Neural cell (in vitro differentiated cells): ENCODE results near the gene RAB40B. TPM values are rescaled to one million over a fixed set of nuclear protein-coding genes. Genes with fewer than 3 reads are reported as not detected.

Experiments used
- H2AFZ ChIP-seq: fragments of 200-600, 300-800 bp; sonication (generic), shearing (Covaris generic); 2 replicates; pipeline ENCODE4 v1.6.0; 2014; ENCODE audit warnings: low read depth, mild to moderate bottlenecking, antibody characterized with exemption, low read length, moderate library complexity
- H3F3A ChIP-seq: fragments of 200-600 bp; shearing (Covaris generic); 2 replicates; pipeline ENCODE4 v1.6.1; 2016; ENCODE audit warnings: mild to moderate bottlenecking, moderate library complexity, mixed read lengths, antibody characterized with exemption, low read length; ENCODE audit not compliant: insufficient read depth, poor library complexity, severe bottlenecking
- H3K27ac ChIP-seq: fragments of 200-600, 300-800 bp; sonication (generic), shearing (Covaris generic); 2 replicates; pipeline ENCODE4 v1.5.1; 2014; ENCODE audit warnings: mild to moderate bottlenecking, low read length, moderate library complexity
- H3K27me3 ChIP-seq: fragments of 300-800, 200-600 bp; sonication (generic), shearing (Covaris generic); 2 replicates; pipeline ENCODE4 v1.6.0; 2014; ENCODE audit warnings: mild to moderate bottlenecking, low read depth, low read length, moderate library complexity; ENCODE audit not compliant: insufficient read depth
- H3K36me3 ChIP-seq: fragments of 300-800, 200-600 bp; sonication (generic), shearing (Covaris generic); 2 replicates; pipeline ENCODE4 v1.5.1; 2014; ENCODE audit warnings: mild to moderate bottlenecking, antibody characterized with exemption, low read length, moderate library complexity; ENCODE audit not compliant: insufficient read depth
- H3K4me2 ChIP-seq: fragments of 300-800, 200-600 bp; sonication (generic), shearing (Covaris generic); 2 replicates; pipeline ENCODE4 v1.6.0; 2014; ENCODE audit warnings: mild to moderate bottlenecking, low read length
- H3K4me3 ChIP-seq: fragments of 300-800, 200-600 bp; sonication (generic), shearing (Covaris generic); 2 replicates; pipeline ENCODE4 v1.5.1; 2014; ENCODE audit warnings: mild to moderate bottlenecking, low read length, moderate library complexity
- H3K79me2 ChIP-seq: fragments of 200-600 bp; shearing (Covaris generic); replicated peaks from 2 replicates; pipeline ENCODE4 v1.6.0; 2014; ENCODE audit warnings: mild to moderate bottlenecking, low read length, moderate library complexity; ENCODE audit not compliant: insufficient read depth
- H3K9ac ChIP-seq: fragments of 300-800, 200-600 bp; sonication (generic), shearing (Covaris generic); 2 replicates; pipeline ENCODE4 v1.6.1; 2016; ENCODE audit warnings: mild to moderate bottlenecking, low read length, mixed read lengths
- H3K9me2 ChIP-seq: fragments of 200-600 bp; shearing (Covaris generic); 2 replicates; pipeline ENCODE4 v1.6.1; 2016; ENCODE audit warnings: mild to moderate bottlenecking, low read length, mixed read lengths; ENCODE audit not compliant: insufficient read depth
- H3K9me3 ChIP-seq: fragments of 200-600, 300-800 bp; sonication (generic), shearing (Covaris generic); 2 replicates; pipeline ENCODE4 v1.6.1; 2016; ENCODE audit warnings: mild to moderate bottlenecking, mixed run types, low read length, moderate library complexity, mixed read lengths
- H4K20me1 ChIP-seq: fragments of 200-600 bp; shearing (Covaris generic); 2 replicates; pipeline ENCODE4 v1.6.1; 2016; ENCODE audit warnings: mild to moderate bottlenecking, mixed run types; ENCODE audit not compliant: insufficient read depth
- CTCF ChIP-seq: fragments of 450-650 bp; IDR thresholded peaks from 2 replicates; pipeline ENCODE4 v1.5.1; 2014; ENCODE audit warnings: antibody characterized with exemption, mild to moderate bottlenecking, moderate library complexity; ENCODE audit not compliant: poor library complexity, severe bottlenecking
- EP300 ChIP-seq: fragments of 450-650 bp; conservative IDR thresholded peaks from 2 replicates; pipeline ENCODE4 v1.6.1; 2014; ENCODE audit warnings: antibody characterized with exemption, mild to moderate bottlenecking, moderate library complexity; ENCODE audit not compliant: poor library complexity, severe bottlenecking
- EZH2 ChIP-seq: fragments of 200-600, 300-800 bp; shearing (Covaris generic), sonication (generic); IDR thresholded peaks from 2 replicates; pipeline ENCODE4 v1.6.1; 2014; ENCODE audit warnings: antibody characterized with exemption, low read length, borderline replicate concordance, mild to moderate bottlenecking; ENCODE audit not compliant: insufficient read depth, poor library complexity, severe bottlenecking
- MXI1 ChIP-seq: fragments of 450-650 bp; conservative IDR thresholded peaks from 2 replicates; pipeline ENCODE4 v1.6.1; 2014; ENCODE audit warnings: antibody characterized with exemption, mild to moderate bottlenecking; ENCODE audit not compliant: poor library complexity, severe bottlenecking
- POLR2AphosphoS5 ChIP-seq: IDR thresholded peaks from 2 replicates; pipeline ENCODE4 v1.6.1; 2012
- SMC3 ChIP-seq: fragments of 450-650 bp; conservative IDR thresholded peaks from 2 replicates; pipeline ENCODE4 v1.6.1; 2014; ENCODE audit warnings: antibody characterized with exemption, mild to moderate bottlenecking, moderate library complexity; ENCODE audit not compliant: poor library complexity
- polyA plus RNA-seq: library from polyadenylated mRNA; depleted of rRNA; stranded (reverse); fragments of >200 nt; gene quantifications from 2 replicates; pipeline ENCODE4 v1.2.3, GENCODE V29; 2014
- TF ChIP-seq, protein P1 (sequence below): IDR thresholded peaks from 2 replicates; pipeline ENCODE4 v1.6.1; 2012; ENCODE audit warnings: borderline replicate concordance

The RAB40B gene
- polyA plus RNA-seq, 1 donor from 2014 or later: 37.2 TPM

- Histone ChIP-seq H3K9ac (no peak overlapping the region), H3K4me3 (no peak overlapping the region), H3K4me2 (no peak overlapping the region), H3K27me3 (no peaks in the 10 kb centered on the region), H3K36me3 (no peaks in the 10 kb centered on the region), H3K9me2 (no peaks in the 10 kb centered on the region), H2AFZ (no peak overlapping the region), H3F3A (no peaks in the 10 kb centered on the region), H4K20me1 (no peaks in the 10 kb centered on the region), H3K9me3 (no peaks in the 10 kb centered on the region), H3K79me2 (peaks cover 26% of the 10 kb centered on the region), H3K27ac (no peak overlapping the region)
- no peak for TF ChIP-seq MXI1
- TF ChIP-seq CTCF: no peak
Measured at GRCh38 chr17:82631544-82631943, 67.0 kb downstream of the RAB40B start.

GRCh38 chr17:82630212-82630611, 68.3 kb downstream of the RAB40B start:
- Histone ChIP-seq H2AFZ (no peak overlapping the region), H3K9ac (no peak overlapping the region), H3K36me3 (no peaks in the 10 kb centered on the region), H3F3A (no peaks in the 10 kb centered on the region), H3K27ac (no peak overlapping the region), H3K9me2 (no peaks in the 10 kb centered on the region), H3K79me2 (peaks cover 21% of the 10 kb centered on the region), H3K4me3 (no peak overlapping the region), H3K4me2 (no peak overlapping the region), H3K27me3 (no peaks in the 10 kb centered on the region), H3K9me3 (no peaks in the 10 kb centered on the region), H4K20me1 (no peaks in the 10 kb centered on the region)
- TF ChIP-seq MXI1: no peak
- TF ChIP-seq EZH2: no peak
- TF ChIP-seq SMC3: no peak

DNA sequence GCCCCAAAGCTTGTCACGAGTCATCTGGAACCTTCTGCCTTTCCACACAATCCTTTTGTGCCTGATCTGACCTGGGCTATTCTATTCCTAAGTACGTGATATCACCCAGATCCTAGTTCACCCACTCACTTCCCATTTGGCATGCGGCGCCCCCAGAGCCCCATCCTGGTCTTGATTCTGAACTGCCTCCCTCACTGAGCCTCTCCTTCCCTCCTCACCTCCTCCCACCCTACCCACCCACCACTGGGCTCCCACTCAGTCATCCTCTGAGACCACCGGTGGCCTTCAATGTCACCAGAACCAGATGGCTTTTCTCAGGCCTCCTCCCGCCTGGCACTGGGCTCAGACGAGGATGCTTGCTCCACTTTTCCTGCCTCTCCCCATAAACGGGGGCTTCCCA, 68.8 kb downstream of the RAB40B start:
- no peak overlapping the region for H2AFZ ChIP-seq
- H3K9me3 ChIP-seq: no peaks in the 10 kb centered on the region
- H3K36me3 ChIP-seq: no peaks in the 10 kb centered on the region
- H3K27me3 ChIP-seq: no peaks in the 10 kb centered on the region
- no peak overlapping the region for H3K4me3 ChIP-seq
- H3K27ac ChIP-seq: no peak overlapping the region
- H3K79me2 ChIP-seq: peaks cover 16% of the 10 kb centered on the region
- no peaks in the 10 kb centered on the region for H4K20me1 ChIP-seq
- TF ChIP-seq POLR2AphosphoS5: no peak
- TF ChIP-seq MXI1: no peak
- no peak for TF ChIP-seq EP300
- TF ChIP-seq, protein P1, sequence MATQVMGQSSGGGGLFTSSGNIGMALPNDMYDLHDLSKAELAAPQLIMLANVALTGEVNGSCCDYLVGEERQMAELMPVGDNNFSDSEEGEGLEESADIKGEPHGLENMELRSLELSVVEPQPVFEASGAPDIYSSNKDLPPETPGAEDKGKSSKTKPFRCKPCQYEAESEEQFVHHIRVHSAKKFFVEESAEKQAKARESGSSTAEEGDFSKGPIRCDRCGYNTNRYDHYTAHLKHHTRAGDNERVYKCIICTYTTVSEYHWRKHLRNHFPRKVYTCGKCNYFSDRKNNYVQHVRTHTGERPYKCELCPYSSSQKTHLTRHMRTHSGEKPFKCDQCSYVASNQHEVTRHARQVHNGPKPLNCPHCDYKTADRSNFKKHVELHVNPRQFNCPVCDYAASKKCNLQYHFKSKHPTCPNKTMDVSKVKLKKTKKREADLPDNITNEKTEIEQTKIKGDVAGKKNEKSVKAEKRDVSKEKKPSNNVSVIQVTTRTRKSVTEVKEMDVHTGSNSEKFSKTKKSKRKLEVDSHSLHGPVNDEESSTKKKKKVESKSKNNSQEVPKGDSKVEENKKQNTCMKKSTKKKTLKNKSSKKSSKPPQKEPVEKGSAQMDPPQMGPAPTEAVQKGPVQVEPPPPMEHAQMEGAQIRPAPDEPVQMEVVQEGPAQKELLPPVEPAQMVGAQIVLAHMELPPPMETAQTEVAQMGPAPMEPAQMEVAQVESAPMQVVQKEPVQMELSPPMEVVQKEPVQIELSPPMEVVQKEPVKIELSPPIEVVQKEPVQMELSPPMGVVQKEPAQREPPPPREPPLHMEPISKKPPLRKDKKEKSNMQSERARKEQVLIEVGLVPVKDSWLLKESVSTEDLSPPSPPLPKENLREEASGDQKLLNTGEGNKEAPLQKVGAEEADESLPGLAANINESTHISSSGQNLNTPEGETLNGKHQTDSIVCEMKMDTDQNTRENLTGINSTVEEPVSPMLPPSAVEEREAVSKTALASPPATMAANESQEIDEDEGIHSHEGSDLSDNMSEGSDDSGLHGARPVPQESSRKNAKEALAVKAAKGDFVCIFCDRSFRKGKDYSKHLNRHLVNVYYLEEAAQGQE: no peak
- no peak for TF ChIP-seq EZH2
- no peak overlapping the region for H3K9ac ChIP-seq
- no peaks in the 10 kb centered on the region for H3K9me2 ChIP-seq
- H3K4me2 ChIP-seq: no peak overlapping the region
- H3F3A ChIP-seq: no peaks in the 10 kb centered on the region
